Peyer's patch (tissue), 4 donors: ENCODE measurements around the gene CLMN. TPM values are rescaled to one million over a fixed set of nuclear protein-coding genes. Genes with fewer than 3 reads are reported as not detected.

ENCODE experiments used
- DNase-seq, 3 donors: peaks; one replicate each; pipeline ENCODE4 v3.0.0-alpha.2; 2017 to 2019
- H3K27ac ChIP-seq, 4 donors: fragments of 200-600 bp; sonication (generic); one replicate each; pipeline ENCODE4 v1.5.1; 2016 to 2019
- H3K27me3 ChIP-seq, 2 donors: fragments of 200-600 bp; sonication (generic); one replicate each; pipeline ENCODE4 v1.5.1; 2019
- H3K36me3 ChIP-seq, 3 donors: fragments of 200-600 bp; sonication (generic); one replicate each; pipeline ENCODE4 v1.5.1; 2016 to 2019
- H3K4me1 ChIP-seq, 4 donors: fragments of 200-600 bp; sonication (generic); one replicate each; pipeline ENCODE4 v1.5.1; 2016 to 2019
- H3K4me3 ChIP-seq, 4 donors: fragments of 200-600 bp; sonication (generic); 1 replicate in 3 of 4; 2 replicates in 1 of 4; pipeline ENCODE4 v1.5.1; 2016 to 2019; ENCODE audit warnings: mild to moderate bottlenecking in 1 of 4
- H3K9me3 ChIP-seq, 4 donors: fragments of 200-600 bp; sonication (generic); one replicate each; pipeline ENCODE4 v1.5.1; 2016 to 2019; ENCODE audit warnings: mild to moderate bottlenecking in 1 of 4
- POLR2A ChIP-seq, 2 donors: fragments of 450-650 bp; IDR thresholded peaks; one replicate each; pipeline ENCODE4 v1.5.1; 2017; ENCODE audit warnings: antibody characterized with exemption in 2 of 2, mild to moderate bottlenecking in 2 of 2, moderate library complexity in 2 of 2
- total RNA-seq, 4 donors: library from RNA; depleted of rRNA; stranded (reverse); fragments of >200 nt; gene quantifications; one replicate each; pipeline ENCODE4 v1.1.0, GENCODE V29; 2016
- TF ChIP-seq, protein P1 (sequence below), 6 experiments: fragments of 450-650 bp in 4 of 6; fragments of 200-600 bp in 2 of 6; sonication (generic) in 1 of 6; IDR thresholded peaks; one replicate each; pipeline ENCODE4 v1.5.1; 2017 to 2019; ENCODE audit warnings: antibody characterized with exemption in 6 of 6, mild to moderate bottlenecking in 3 of 6, moderate library complexity in 1 of 6

The CLMN gene
- total RNA-seq, 4 donors from 2014 or later: 18.7 to 38.8 (median 36.4) TPM

GRCh38 chr14:95265106-95266094 lies 54.3 kb downstream of the CLMN start:
- Histone ChIP-seq H3K9me3 (no peaks in the 10 kb centered on the region), H3K4me1 (peaks cover 0 to 13% (median 5%) of the 10 kb centered on the region in 4 donors), H3K27ac (peak overlapping the region; percentile 51 to 92 (median 68)), H3K27me3 (no peaks in the 10 kb centered on the region), H3K36me3 (no peaks in the 10 kb centered on the region), H3K4me3 (peak overlapping the region in 2 of 4 donors; percentile 9 to 28)
- TF ChIP-seq POLR2A (IDR thresholded peaks at IDR 0.05): peak; percentile 21 to 69
- TF ChIP-seq, protein P1, sequence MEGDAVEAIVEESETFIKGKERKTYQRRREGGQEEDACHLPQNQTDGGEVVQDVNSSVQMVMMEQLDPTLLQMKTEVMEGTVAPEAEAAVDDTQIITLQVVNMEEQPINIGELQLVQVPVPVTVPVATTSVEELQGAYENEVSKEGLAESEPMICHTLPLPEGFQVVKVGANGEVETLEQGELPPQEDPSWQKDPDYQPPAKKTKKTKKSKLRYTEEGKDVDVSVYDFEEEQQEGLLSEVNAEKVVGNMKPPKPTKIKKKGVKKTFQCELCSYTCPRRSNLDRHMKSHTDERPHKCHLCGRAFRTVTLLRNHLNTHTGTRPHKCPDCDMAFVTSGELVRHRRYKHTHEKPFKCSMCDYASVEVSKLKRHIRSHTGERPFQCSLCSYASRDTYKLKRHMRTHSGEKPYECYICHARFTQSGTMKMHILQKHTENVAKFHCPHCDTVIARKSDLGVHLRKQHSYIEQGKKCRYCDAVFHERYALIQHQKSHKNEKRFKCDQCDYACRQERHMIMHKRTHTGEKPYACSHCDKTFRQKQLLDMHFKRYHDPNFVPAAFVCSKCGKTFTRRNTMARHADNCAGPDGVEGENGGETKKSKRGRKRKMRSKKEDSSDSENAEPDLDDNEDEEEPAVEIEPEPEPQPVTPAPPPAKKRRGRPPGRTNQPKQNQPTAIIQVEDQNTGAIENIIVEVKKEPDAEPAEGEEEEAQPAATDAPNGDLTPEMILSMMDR (IDR thresholded peaks at IDR 0.05): no peak
- peak; percentile 43 to 81 (median 61) for DNase-seq

- Histone ChIP-seq H3K27ac (peak overlapping the region in 3 of 4 donors; percentile 54 to 92 (median 82)), H3K27me3 (no peaks in the 10 kb centered on the region), H3K4me1 (peaks cover 3 to 18% (median 6%) of the 10 kb centered on the region in 4 donors), H3K4me3 (no peak overlapping the region), H3K9me3 (no peaks in the 10 kb centered on the region), H3K36me3 (no peaks in the 10 kb centered on the region)
- TF ChIP-seq POLR2A (IDR thresholded peaks at IDR 0.05): no peak
- TF ChIP-seq, protein P1 (IDR thresholded peaks at IDR 0.05): no peak
- DNase-seq: no peak
Observed at GRCh38 chr14:95264271-95264973, 55.3 kb downstream of the CLMN start.

DNA sequence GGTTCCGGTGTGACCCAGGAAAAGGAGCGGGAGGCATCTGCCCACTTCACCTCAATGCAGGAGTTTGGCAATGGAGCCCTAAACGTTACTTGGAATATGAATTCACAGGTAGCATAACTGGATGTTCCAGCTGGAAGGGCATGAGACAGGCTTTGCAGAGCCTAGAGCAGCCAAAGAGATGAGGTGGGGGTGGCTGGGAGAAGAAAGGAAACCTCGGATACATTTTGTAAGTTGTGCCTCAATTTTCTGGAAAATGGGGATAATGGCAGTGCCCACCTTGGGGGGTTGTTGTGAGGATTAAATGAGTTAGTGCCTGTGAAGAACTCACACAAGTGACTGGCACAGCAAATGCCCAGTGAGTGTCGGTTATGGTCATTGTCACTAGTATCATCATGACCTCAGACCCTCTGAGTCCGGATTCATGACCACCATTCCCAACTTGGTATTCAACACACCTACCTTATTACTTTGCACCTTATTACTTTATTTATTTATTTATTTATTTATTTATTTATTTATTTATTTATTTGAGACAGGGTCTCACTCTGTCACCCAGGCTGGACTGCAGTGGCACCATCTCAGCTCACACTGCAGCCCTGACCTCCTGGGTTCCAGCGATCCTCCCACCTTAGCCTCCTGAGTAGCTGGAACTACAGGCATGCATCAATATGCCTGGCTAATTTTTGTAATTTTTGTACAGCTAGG lies 56.0 kb downstream of the CLMN start:
- no peaks in the 10 kb centered on the region for H3K36me3 ChIP-seq
- no peak overlapping the region for H3K4me3 ChIP-seq
- peak overlapping the region in 1 of 4 donors; percentile 92 for H3K27ac ChIP-seq
- DNase-seq: no peak
- H3K9me3 ChIP-seq: no peaks in the 10 kb centered on the region
- H3K27me3 ChIP-seq: no peaks in the 10 kb centered on the region
- H3K4me1 ChIP-seq: peaks cover 3 to 23% (median 6%) of the 10 kb centered on the region in 4 donors
- no peak for TF ChIP-seq POLR2A (IDR thresholded peaks at IDR 0.05)
- TF ChIP-seq, protein P1 (IDR thresholded peaks at IDR 0.05): no peak

- DNase-seq: no peak
- H3K27me3 ChIP-seq: no peaks in the 10 kb centered on the region
- H3K9me3 ChIP-seq: no peaks in the 10 kb centered on the region
- peaks cover 3 to 23% (median 6%) of the 10 kb centered on the region in 4 donors for H3K4me1 ChIP-seq
- no peaks in the 10 kb centered on the region for H3K36me3 ChIP-seq
- no peak overlapping the region for H3K27ac ChIP-seq
- TF ChIP-seq POLR2A (IDR thresholded peaks at IDR 0.05): no peak
- TF ChIP-seq, protein P1 (IDR thresholded peaks at IDR 0.05): no peak
- H3K4me3 ChIP-seq: no peak overlapping the region
Observed at GRCh38 chr14:95262511-95262891, 57.2 kb downstream of the CLMN start.
